ENCODE results near the gene TXNRD2.

TXNRD2 gene

DNA sequence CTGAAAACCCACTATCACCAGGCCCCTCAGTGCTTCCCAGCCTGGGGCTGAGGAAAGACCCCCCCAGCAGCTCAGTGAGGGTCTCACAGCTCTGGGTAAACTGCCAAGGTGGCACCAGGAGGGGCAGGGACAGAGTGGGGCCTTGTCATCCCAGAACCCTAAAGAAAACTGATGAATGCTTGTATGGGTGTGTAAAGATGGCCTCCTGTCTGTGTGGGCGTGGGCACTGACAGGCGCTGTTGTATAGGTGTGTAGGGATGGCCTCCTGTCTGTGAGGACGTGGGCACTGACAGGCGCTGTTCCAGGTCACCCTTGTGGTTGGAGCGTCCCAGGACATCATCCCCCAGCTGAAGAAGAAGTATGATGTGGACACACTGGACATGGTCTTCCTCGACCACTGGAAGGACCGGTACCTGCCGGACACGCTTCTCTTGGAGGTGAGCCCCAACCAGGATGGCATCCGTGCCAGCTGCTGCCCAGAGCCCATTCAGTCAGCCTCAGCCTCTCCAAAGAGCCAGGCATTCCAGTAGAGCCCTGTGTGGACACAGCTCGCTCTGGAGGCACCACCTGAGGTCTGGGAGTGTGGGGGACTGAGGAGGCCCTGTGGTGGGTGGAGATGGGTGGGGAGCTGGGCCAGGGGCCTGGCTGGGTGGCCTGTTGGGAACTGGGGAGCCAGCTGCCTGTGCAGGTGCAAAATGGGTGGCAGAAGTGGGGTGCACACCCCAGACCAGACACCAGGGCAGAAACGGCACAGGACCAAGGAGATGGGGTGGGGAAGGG is 22.4 kb upstream of the TXNRD2 start:
- ATAC-seq (no peak), DNase-seq (ENCODE audit: low spot score in 2 of 2) (no peak)
- Mint-ChIP-seq H3K4me1 (peaks cover 18% of the 10 kb centered on the region), H3K4me3 (no peak overlapping the region), H3K36me3 (peaks cover 23% of the 10 kb centered on the region), H3K9me3 (no peaks in the 10 kb centered on the region), H3K27ac (no peak overlapping the region)

DNA sequence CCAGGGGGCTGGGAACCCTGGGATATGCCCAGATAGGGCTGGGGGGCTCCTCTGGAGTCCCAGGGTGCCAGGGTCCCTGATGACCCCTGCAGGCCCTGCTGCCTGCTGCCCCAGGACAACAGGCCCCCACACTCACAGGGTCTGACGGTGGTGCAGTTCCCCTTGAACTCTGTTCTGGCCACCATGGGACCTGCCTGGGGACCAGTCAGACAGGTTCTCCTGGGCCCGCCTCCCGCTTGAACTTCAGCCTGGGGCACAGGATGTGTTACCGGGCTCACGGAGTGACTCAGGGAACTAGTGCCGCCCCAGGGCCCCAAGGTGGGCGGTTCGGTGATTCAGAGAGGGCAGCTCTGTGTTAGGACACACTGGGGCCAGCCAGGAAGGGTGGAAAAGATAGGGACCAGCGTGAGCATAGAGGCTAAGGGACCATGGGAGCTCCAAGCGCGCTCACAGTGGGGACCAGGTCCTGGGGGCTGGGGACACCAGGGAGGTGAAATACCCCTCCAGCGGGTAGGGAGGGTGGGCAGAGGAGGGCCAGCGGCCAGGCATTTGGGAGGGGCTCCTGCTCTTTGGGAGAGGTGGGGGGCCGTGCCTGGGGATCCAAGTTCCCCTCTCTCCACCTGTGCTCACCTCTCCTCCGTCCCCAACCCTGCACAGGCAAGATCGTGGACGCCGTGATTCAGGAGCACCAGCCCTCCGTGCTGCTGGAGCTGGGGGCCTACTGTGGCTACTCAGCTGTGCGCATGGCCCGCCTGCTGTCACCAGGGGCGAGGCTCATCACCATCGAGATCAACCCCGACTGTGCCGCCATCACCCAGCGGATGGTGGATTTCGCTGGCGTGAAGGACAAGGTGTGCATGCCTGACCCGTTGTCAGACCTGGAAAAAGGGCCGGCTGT is 21.5 kb upstream of the TXNRD2 start:
- peaks cover 18% of the 10 kb centered on the region for H3K4me1 Mint-ChIP-seq
- H3K4me3 Mint-ChIP-seq = no peak overlapping the region
- DNase-seq (ENCODE audit: low spot score in 2 of 2) (no peak), ATAC-seq (peak; percentile 90)
- H3K9me3 Mint-ChIP-seq = no peaks in the 10 kb centered on the region
- peak overlapping the region; percentile 60 for H3K27ac Mint-ChIP-seq
- H3K36me3 Mint-ChIP-seq = peaks cover 23% of the 10 kb centered on the region

DNA sequence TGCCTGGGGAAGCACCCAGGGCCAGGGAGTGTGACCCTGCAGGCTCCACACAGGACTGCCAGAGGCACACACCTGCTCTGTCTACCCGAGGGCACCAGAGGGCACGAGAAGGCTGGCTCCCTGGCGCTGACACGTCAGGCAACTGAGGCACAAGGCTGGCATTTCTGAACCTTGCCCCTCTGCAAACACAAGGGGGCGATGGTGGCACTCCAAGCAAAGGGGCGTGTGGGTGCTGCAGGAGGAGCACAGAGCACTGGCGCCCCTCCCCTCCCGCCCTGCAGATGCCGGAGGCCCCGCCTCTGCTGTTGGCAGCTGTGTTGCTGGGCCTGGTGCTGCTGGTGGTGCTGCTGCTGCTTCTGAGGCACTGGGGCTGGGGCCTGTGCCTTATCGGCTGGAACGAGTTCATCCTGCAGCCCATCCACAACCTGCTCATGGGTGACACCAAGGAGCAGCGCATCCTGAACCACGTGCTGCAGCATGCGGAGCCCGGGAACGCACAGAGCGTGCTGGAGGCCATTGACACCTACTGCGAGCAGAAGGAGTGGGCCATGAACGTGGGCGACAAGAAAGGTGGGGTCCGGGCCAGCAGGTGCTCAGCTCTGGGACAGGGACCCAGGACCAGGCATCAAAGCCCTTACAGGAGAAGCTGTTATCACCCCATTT is 20.8 kb upstream of the TXNRD2 start:
- Mint-ChIP-seq H3K27ac (peak overlapping the region; percentile 60), H3K4me3 (no peak overlapping the region)
- DNase-seq (ENCODE audit: low spot score in 2 of 2) = no peak

DNA sequence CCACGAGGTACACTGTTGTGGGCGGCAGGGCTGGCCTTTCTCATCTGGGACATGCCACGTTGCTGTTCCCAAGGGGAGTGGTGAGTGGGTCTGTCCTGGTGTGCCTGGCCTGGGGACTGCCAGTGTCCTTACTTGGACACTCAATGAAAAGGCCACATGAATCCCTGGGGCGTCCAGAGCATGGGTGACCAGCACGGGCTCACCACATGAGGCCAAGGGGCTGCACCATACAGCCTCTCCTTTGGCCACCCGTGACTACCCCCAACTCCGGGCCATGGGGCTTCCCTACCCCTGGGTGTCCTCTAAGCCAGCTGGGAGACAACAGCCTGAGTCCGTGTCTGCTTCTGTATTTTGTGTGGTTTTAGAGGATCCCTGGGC is 20.2 kb upstream of the TXNRD2 start:
- peaks cover 13% of the 10 kb centered on the region for H3K4me1 Mint-ChIP-seq
- H3K27ac Mint-ChIP-seq = peak overlapping the region; percentile 74
- no peak overlapping the region for H3K4me3 Mint-ChIP-seq
- ATAC-seq (no peak), DNase-seq (ENCODE audit: low spot score in 2 of 2) (no peak)
- H3K9me3 Mint-ChIP-seq = no peaks in the 10 kb centered on the region
- peaks cover 18% of the 10 kb centered on the region for H3K36me3 Mint-ChIP-seq

More for the DNA sequence above, 20.8 kb upstream of the TXNRD2 start:
- Mint-ChIP-seq H3K4me1 (peaks cover 18% of the 10 kb centered on the region), H3K9me3 (no peaks in the 10 kb centered on the region), H3K36me3 (peaks cover 23% of the 10 kb centered on the region)
- peak; percentile 66 for ATAC-seq

DNA sequence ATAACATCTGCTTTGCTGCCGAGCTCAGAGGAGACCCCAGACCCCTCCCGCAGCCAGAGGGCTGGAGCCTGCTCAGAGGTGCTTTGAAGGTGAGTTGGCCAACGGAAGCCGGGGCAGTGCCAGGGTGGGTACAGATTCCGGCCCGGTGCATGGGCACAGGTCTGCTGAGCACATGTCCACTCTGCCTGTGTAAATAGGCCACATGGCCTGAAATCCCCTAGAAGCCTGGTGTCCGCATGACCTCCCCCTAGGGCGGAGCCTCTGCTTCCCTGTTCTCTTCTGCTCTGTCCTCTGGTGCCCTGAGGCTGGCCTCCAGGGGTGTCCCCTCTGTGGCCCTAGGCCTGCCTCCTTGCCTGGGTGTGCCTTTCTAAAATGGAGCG is 19.6 kb upstream of the TXNRD2 start:
- no peaks in the 10 kb centered on the region for H3K9me3 Mint-ChIP-seq
- H3K4me1 Mint-ChIP-seq = peaks cover 12% of the 10 kb centered on the region
- peaks cover 11% of the 10 kb centered on the region for H3K36me3 Mint-ChIP-seq

DNA sequence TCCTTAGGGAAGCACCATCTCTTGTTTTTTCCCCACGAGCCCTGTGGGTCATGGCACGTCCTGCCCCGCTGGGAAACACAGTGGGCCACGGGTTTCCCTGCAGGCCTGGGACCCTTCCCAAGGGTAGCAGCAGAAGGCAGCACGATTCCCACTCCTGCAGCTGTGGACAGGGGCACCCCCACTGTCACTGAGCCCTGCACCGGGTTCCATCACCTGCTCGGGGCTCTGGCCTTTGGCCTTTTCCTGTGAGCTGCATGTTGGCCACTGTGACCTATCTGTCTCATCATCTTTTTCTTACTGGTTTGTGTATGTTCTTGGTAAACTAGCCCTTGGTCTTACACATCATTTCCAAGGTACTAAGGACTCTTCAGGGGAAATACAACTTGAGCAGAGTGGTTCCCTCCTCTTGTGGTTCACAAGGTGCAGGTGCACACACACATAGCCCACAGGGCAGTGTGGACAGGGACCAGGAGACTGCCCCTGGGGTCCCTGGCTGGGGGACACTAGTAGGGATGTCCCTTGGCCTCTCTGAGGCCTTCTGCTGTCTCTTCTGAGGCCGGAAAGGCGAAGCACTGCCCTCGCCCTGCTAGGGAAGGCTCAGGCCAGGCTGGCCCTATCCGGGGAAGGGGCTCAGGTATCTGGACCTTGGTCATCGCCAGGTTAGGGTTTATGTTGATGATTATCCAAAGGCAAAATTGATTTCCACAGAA is 19.0 kb upstream of the TXNRD2 start:
- ATAC-seq (no peak), DNase-seq (ENCODE audit: low spot score in 2 of 2) (no peak)
- H3K36me3 Mint-ChIP-seq = peaks cover 11% of the 10 kb centered on the region
- H3K27ac Mint-ChIP-seq = no peak overlapping the region
- H3K4me1 Mint-ChIP-seq = peaks cover 14% of the 10 kb centered on the region
- H3K4me3 Mint-ChIP-seq = no peak overlapping the region
- no peaks in the 10 kb centered on the region for H3K9me3 Mint-ChIP-seq

More for the DNA sequence above, 19.6 kb upstream of the TXNRD2 start:
- no peak for ATAC-seq
- no peak for DNase-seq (ENCODE audit: low spot score in 2 of 2)
- peak overlapping the region; percentile 74 for H3K27ac Mint-ChIP-seq
- no peak overlapping the region for H3K4me3 Mint-ChIP-seq

DNA sequence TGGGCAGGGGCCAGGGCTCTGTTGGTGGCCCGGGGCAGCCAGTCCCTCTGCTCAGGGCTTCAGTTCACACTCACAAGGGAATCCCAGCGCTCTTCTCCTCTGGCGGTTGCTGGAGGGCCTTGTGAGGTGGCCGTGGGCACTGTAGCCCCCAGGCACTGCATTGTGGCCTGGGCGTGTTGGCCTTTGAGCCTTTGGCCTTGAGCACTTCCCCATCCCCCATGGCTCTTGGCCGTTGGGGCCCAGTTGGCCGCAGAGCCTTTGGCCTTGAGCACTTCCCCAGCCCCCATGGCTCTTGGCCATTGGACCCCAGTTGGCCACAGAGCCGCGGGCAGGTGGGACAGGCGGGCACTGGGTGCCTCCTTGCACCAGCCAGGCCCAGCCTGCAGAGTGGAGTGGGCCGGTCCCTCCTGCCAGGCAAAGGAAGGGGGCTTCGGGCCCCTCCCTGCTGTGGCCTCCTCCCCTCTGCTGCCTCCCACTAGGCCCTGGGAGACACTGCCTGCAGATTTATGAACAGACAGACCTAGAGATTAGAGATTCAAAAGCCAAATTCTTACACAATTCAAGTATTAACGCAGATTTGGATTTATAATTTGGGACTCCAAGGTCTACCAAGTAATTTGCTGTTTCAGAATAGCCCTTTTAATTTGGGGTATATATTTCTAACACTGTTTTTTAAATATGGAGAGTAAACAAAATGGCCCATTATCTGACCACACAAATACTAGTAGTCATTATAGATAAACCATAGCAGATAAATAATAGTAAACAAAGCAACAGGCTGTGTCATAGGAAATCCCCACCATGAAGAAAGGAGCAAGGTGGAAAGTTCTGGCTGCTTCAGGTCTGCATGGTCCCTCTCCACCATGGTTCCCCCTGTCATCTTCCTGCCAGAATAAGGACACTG is 18.2 kb upstream of the TXNRD2 start:
- no peak for ATAC-seq
- Mint-ChIP-seq H3K9me3 (no peaks in the 10 kb centered on the region), H3K4me1 (peaks cover 22% of the 10 kb centered on the region), H3K27ac (no peak overlapping the region), H3K4me3 (no peak overlapping the region), H3K36me3 (peaks cover 12% of the 10 kb centered on the region)
- no peak for DNase-seq (ENCODE audit: low spot score in 2 of 2)

DNA sequence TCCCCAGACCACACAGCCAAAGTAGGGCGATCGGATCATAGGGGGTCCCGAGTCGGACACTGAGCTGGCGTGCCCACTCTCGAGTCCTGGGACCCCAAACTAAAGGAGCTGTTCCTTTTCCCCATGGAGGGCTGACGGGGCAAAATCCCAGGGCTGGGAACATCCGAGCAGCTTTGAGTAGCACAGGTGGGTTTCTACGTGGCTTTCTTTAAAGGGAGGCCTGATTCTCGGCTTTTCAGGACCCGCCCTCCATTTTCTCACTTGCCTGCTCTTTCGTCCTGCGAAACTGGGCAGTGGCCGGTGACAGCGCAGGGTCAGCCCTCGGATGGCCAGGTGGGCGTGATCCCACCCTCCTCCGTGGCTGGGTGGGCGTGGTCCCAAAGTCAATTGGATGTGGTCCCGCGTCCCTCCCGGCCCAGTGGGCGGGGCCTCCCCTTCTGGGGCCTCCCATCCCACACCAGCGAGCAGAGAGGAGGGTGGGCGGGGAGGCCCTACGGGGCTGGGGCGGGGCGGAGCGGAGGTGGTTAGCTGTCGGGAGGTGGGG is 17.5 kb upstream of the TXNRD2 start:
- peaks cover 30% of the 10 kb centered on the region for H3K4me1 Mint-ChIP-seq

DNA sequence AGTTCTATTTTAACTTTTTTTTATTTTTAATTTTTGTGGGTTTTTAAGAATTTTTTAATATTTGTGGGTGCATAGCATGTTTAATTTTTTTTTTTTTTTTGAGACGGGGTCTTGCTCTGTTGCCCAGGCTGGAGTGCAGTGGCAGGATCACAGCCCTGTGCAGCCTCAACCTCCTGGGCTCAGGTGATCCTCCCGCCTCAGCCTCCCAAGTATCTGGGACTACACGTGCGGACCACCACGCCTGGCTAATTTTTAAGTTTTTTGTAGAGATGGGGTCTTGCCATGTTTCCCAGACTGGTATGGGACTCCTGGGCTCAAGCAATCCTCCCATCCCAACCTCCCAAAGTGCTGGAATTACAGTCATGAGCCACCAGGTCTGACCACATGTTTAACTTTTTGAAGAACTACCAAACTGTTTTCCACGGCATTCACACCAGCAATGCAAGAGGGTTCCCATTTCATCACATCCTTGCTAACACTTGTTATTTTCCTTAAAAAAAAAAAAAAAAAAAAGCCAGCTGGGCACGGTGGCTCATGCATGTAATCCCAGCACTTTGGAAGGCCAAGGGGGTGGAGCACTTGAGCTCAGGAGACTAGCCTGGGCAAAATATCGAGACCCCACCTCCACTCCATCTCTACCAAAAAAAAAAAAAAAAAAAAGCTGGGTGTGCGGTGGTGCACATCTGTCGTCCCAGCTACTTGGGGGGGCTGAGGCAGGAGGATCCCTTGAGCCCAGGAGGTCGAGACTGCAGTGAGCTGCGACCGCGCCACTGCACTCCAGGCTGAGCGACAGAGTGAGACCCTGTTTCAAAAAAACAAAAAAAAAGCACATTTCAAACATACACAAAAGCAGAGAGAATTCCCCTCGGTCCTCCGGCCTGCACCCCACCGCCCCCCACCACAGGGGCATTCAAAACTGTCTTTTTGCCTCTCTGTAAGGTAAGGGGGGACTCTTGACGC is 16.7 kb upstream of the TXNRD2 start:
- no peak overlapping the region for H3K27ac Mint-ChIP-seq
- H3K4me1 Mint-ChIP-seq = peaks cover 37% of the 10 kb centered on the region
- peaks cover 7% of the 10 kb centered on the region for H3K36me3 Mint-ChIP-seq
- H3K9me3 Mint-ChIP-seq = no peaks in the 10 kb centered on the region
- DNase-seq (ENCODE audit: low spot score in 2 of 2) = no peak
- ATAC-seq = no peak
- no peak overlapping the region for H3K4me3 Mint-ChIP-seq

More for the DNA sequence above, 17.5 kb upstream of the TXNRD2 start:
- Mint-ChIP-seq H3K27ac (no peak overlapping the region), H3K4me3 (no peak overlapping the region), H3K9me3 (no peaks in the 10 kb centered on the region), H3K36me3 (peaks cover 7% of the 10 kb centered on the region)
- ATAC-seq (no peak), DNase-seq (ENCODE audit: low spot score in 2 of 2) (no peak)

DNA sequence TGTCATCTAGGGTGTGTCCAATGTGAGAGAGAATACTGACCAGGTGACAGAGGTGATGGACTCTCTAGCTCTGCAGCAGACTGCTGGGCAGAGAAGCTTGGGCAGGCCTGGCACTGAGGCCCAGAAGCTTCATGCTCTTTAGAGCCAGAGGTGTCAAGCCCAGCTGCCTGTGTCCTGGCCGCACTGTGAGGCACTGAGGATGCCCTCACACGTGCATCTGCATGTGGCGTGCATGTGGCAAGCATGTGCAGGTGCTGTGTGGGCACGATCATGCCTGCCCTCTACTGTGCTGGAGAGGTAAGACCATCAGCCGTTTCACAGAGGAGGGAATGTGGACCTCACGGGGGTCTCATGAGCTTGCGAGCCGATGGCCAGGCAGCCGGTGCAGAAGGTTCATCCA is 15.8 kb upstream of the TXNRD2 start:
- Mint-ChIP-seq H3K4me1 (peaks cover 30% of the 10 kb centered on the region), H3K9me3 (no peaks in the 10 kb centered on the region), H3K4me3 (no peak overlapping the region)

DNA sequence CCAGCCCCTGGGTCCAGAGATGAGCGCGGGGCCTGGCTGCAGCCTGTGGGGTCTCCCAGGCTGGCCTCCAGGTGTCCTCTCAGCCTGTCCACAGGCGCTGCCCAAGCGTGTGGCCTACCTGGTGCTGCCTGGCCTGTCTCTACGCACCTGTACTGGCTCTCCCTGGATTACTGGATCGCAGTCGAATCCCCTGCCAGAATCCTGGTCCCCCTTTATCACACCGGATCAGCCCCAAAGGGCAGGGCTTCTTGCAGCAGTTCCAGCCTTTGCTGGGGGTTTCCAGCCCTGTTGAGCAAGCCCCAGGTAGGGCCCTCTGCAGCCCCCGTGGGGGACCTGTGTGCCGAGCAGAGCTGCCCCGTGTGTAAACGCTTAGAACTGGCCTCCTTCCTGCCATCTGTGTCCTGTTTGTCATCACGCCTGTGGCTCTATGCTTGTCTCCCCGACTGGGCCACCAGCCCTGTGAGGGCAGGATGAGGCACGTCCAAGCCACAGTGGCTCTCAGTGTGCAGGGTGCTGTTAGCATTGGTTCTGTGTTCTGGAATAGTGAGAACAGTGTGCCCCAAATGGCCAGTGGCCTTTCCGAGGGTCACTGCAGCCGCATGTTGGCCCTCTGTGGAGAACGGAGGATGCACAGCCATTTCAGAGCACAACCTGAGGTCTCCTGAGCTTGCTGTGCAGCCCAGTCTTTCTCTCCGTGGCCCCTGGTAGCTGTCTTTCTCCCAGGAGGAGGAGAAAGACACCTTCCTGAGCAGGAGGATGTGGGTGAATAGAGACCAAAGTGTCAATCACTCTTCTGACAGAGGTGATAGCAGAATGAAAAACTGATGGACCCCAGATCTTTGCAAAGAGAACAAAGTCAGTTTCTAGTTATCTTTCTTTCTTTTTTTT is 13.9 kb upstream of the TXNRD2 start:
- Mint-ChIP-seq H3K9me3 (no peaks in the 10 kb centered on the region), H3K36me3 (peaks cover 18% of the 10 kb centered on the region), H3K4me3 (peak overlapping the region; percentile 36), H3K27ac (peak overlapping the region; percentile 92), H3K4me1 (peaks cover 34% of the 10 kb centered on the region)
- peak; percentile 78 for ATAC-seq
- DNase-seq (ENCODE audit: low spot score in 2 of 2) = peak in 1 of 2 donors; percentile 56

More for the DNA sequence above, 15.8 kb upstream of the TXNRD2 start:
- no peak overlapping the region for H3K27ac Mint-ChIP-seq
- DNase-seq (ENCODE audit: low spot score in 2 of 2) (no peak), ATAC-seq (no peak)
- peaks cover 7% of the 10 kb centered on the region for H3K36me3 Mint-ChIP-seq

DNA sequence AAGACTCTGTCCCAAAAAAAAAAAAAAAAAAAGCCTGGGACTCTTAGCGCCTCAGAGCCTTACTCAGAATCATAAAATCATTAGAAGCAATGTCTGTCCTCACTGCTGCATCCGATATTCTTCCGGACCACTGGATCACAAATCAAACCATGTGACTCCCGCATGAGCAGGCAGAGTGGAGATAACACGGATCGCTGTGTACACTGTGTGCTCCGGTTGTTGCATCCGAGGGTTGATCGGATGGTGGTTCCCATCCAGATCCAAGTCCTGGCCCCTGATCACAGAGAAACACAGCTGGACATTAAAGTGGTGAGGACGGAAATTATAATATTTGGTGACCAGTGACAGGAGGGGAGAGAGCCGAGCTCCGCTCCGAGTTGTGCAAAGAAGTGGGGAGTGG is 9.7 kb upstream of the TXNRD2 start:
- Mint-ChIP-seq H3K36me3 (peaks cover 48% of the 10 kb centered on the region), H3K4me3 (no peak overlapping the region), H3K9me3 (no peaks in the 10 kb centered on the region), H3K4me1 (peaks cover 45% of the 10 kb centered on the region), H3K27ac (no peak overlapping the region)
- DNase-seq (ENCODE audit: low spot score in 2 of 2) (no peak), ATAC-seq (no peak)
